ENCODE results near the gene NUP58. TPM values are rescaled to one million over a fixed set of nuclear protein-coding genes. Genes with fewer than 3 reads are reported as not detected.

Gene NUP58
- total RNA-seq, 1 donor: 46.3 TPM

DNA sequence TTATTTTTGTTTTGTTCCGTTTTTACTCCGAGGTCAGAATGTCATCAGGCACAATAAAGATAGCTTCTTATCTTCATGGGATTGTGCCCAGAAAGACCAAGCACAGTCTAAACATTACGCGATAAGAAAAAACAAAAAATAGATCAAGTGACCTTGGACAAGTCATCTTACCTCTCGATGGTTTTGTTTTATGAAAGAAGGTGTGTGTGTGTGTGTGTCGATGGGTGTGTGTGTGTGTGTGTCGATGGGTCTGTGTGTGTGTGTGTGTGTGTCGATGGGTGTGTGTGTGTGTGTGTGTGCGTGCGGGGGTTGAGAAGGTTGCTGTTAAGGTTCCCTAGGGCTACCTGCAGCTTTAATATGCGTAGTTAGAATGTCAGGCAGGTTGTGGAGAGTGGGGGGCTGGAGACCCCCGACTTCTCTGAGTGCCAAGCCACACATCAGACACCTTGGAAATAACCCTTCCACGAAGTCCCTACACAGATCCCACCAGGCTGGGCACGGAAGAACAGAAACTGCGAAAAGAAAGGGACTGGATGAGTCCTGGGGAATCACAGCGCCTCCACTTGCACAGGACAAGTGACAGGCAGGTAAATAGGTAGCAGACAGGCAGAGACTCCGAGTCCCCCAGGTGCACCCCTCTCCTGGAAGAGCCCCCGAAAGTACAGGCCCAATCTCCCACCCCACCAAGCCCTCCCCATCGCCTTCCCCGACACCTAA, 69.9 kb downstream of the NUP58 start:
- DNase-seq (ENCODE audit: insufficient read length, low spot score, missing footprints): no peak
- no peaks in the 10 kb centered on the region for H3K36me3 ChIP-seq (ENCODE audit: insufficient read depth, low read length)
- no peaks in the 10 kb centered on the region for H4K20me1 ChIP-seq (ENCODE audit: insufficient read depth, low read length)
- H3K4me2 ChIP-seq (ENCODE audit: insufficient read depth, low read length): peak overlapping the region; percentile 45
- H2AFZ ChIP-seq (ENCODE audit: low read length): no peak overlapping the region
- TF ChIP-seq, protein P1, sequence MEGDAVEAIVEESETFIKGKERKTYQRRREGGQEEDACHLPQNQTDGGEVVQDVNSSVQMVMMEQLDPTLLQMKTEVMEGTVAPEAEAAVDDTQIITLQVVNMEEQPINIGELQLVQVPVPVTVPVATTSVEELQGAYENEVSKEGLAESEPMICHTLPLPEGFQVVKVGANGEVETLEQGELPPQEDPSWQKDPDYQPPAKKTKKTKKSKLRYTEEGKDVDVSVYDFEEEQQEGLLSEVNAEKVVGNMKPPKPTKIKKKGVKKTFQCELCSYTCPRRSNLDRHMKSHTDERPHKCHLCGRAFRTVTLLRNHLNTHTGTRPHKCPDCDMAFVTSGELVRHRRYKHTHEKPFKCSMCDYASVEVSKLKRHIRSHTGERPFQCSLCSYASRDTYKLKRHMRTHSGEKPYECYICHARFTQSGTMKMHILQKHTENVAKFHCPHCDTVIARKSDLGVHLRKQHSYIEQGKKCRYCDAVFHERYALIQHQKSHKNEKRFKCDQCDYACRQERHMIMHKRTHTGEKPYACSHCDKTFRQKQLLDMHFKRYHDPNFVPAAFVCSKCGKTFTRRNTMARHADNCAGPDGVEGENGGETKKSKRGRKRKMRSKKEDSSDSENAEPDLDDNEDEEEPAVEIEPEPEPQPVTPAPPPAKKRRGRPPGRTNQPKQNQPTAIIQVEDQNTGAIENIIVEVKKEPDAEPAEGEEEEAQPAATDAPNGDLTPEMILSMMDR (IDR thresholded peaks at IDR 0.05; ENCODE audit: extremely low read depth, low read depth, low read length): no peak
- H3K4me3 ChIP-seq (ENCODE audit: insufficient read depth, low read length): peak overlapping the region; percentile 30
- no peaks in the 10 kb centered on the region for H3K4me1 ChIP-seq (ENCODE audit: insufficient read depth, low read length)
- no peaks in the 10 kb centered on the region for H3K79me2 ChIP-seq (ENCODE audit: insufficient read depth, low read length)
- no peaks in the 10 kb centered on the region for H3K9me3 ChIP-seq (ENCODE audit: low read depth, low read length)
- H3K27ac ChIP-seq (ENCODE audit: low read depth, low read length): no peak overlapping the region
- H3K27me3 ChIP-seq (ENCODE audit: insufficient read depth, low read length): peaks cover 59% of the 10 kb centered on the region

DNA sequence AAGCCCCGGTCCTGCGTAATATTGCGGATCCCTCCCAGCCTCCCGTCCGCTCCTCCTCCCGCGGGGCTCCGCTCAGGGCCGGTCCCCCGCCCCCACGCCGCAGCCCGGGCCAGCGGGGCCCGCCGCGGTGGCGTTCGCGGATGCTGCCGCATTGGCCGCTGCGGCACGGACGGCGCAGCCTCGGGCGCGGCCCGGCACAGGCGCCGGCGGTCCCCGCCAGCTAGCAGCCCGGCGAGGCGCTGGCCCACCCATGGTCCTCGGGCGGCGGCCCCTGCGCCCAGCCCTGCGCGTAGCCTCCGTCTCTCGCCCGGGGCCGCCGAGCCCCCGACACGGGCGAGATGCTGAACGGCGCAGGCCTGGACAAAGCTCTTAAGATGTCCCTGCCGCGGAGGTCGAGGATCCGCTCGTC, 70.5 kb downstream of the NUP58 start, which contains the start of gene ATP8A2:
ATP8A2 (plus strand) TSS at position 100 of the 409 bp plus-strand sequence; CDS start at position 339, 239 bp downstream.
- no peaks in the 10 kb centered on the region for H4K20me1 ChIP-seq (ENCODE audit: insufficient read depth, low read length)
- TF ChIP-seq, protein P1 (IDR thresholded peaks at IDR 0.05; ENCODE audit: extremely low read depth, low read depth, low read length): no peak
- H3K36me3 ChIP-seq (ENCODE audit: insufficient read depth, low read length): no peaks in the 10 kb centered on the region
- peaks cover 59% of the 10 kb centered on the region for H3K27me3 ChIP-seq (ENCODE audit: insufficient read depth, low read length)
- H3K4me3 ChIP-seq (ENCODE audit: insufficient read depth, low read length): peak within 1 kb of the TSS; percentile 30
- H3K9me3 ChIP-seq (ENCODE audit: low read depth, low read length): no peaks in the 10 kb centered on the region
- DNase-seq (ENCODE audit: insufficient read length, low spot score, missing footprints): peak; percentile 70
- H3K4me2 ChIP-seq (ENCODE audit: insufficient read depth, low read length): peak within 1 kb of the TSS; percentile 45
- no peaks in the 10 kb centered on the region for H3K79me2 ChIP-seq (ENCODE audit: insufficient read depth, low read length)
- H3K4me1 ChIP-seq (ENCODE audit: insufficient read depth, low read length): no peaks in the 10 kb centered on the region
- no peak within 1 kb of the TSS for H2AFZ ChIP-seq (ENCODE audit: low read length)
- no peak within 1 kb of the TSS for H3K27ac ChIP-seq (ENCODE audit: low read depth, low read length)

DNA sequence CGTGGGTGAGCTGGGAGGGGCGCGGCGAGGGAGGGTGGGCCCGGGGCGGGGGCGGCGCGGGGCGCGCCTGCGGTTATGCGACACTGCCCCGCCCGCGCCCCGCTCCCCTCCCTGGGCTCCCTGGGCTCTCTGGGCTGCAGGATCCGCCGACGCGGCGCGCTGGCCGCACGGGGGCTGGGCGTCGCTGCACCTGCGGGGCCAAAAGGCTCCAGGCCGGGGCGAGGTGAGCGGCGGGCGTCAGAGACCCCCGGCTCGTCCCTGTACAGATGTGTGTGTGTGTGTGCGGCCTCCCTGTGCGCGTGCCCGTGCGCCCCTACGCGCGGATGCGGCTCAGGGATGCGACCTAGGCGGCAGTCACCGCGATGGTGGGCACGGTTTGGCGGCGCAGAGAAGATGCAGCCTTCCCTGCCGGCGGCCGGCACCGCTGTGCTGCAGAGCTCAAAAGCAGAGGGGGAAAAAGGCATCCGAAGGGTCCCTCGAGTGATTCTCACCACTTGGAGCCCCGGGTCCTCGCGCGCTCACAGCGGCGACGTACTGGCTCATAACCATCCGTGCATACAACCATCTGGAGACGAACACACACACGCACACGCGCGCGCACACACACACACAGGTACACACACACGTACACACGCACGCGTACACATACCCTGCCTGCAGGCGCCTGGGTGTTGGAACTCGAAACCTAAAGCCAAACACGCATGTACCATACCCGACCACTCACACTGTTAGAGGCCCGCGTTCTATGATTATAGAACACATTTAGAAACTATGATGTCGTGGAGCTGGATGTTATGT, 71.1 kb downstream of the NUP58 start:
- Histone ChIP-seq H3K27me3 (ENCODE audit: insufficient read depth, low read length) (peaks cover 59% of the 10 kb centered on the region), H3K4me2 (ENCODE audit: insufficient read depth, low read length) (peak overlapping the region; percentile 45), H3K4me3 (ENCODE audit: insufficient read depth, low read length) (peak overlapping the region; percentile 30), H4K20me1 (ENCODE audit: insufficient read depth, low read length) (no peaks in the 10 kb centered on the region), H2AFZ (ENCODE audit: low read length) (no peak overlapping the region), H3K36me3 (ENCODE audit: insufficient read depth, low read length) (no peaks in the 10 kb centered on the region), H3K27ac (ENCODE audit: low read depth, low read length) (no peak overlapping the region), H3K79me2 (ENCODE audit: insufficient read depth, low read length) (no peaks in the 10 kb centered on the region), H3K9me3 (ENCODE audit: low read depth, low read length) (no peaks in the 10 kb centered on the region), H3K4me1 (ENCODE audit: insufficient read depth, low read length) (no peaks in the 10 kb centered on the region)
- peak; percentile 62 for DNase-seq (ENCODE audit: insufficient read length, low spot score, missing footprints)
- TF ChIP-seq, protein P1 (IDR thresholded peaks at IDR 0.05; ENCODE audit: extremely low read depth, low read depth, low read length): no peak

All from osteoblast (primary cell).